GM13977 (cell line): ENCODE data around the gene CA5A.

Experiments
- DNase-seq: peaks from one replicate; pipeline ENCODE4 v3.0.0; 2012; ENCODE audit warnings: low spot score
- in situ Hi-C: fragments of 300-500 bp; cut with MboI; formaldehyde crosslinking; loops from one replicate; pipeline ENCODE4 v1.12.0; 2022; ENCODE audit warnings: low sequenced_read_pairs, low pct_unique_long_range_greater_than_20kb, mixed read lengths, inconsistent platforms; ENCODE audit not compliant: unreplicated experiment
- TF ChIP-seq, protein P1 (sequence below): IDR thresholded peaks from 2 replicates; pipeline ENCODE4 v1.5.1; 2012; ENCODE audit warnings: mild to moderate bottlenecking, control low read depth; ENCODE audit not compliant: insufficient read depth; ENCODE audit errors: extremely low read depth, missing control alignments

Gene CA5A

DNA sequence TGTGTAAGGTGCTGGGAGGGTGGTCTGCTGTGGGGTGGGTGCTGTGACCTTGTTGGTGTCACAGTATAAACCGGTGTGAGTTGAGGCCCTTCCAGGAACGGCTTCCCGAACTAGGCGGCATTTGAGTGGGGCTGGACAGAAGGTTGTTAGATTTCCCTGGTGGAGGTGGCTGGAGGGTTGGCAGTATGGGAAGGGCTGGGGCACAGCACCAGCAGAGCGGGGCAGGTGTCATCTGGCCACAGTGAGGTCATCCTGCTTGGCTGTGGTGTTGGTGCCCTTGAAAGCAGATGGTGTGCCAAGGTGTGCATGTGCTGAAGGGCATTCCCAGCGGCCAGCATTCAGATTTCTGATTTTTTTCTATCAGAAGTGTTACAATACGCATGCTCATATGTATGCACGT lies 43.0 kb upstream of the CA5A start:
- no peak for DNase-seq
- in situ Hi-C loops: no loop called here
- TF ChIP-seq, protein P1, sequence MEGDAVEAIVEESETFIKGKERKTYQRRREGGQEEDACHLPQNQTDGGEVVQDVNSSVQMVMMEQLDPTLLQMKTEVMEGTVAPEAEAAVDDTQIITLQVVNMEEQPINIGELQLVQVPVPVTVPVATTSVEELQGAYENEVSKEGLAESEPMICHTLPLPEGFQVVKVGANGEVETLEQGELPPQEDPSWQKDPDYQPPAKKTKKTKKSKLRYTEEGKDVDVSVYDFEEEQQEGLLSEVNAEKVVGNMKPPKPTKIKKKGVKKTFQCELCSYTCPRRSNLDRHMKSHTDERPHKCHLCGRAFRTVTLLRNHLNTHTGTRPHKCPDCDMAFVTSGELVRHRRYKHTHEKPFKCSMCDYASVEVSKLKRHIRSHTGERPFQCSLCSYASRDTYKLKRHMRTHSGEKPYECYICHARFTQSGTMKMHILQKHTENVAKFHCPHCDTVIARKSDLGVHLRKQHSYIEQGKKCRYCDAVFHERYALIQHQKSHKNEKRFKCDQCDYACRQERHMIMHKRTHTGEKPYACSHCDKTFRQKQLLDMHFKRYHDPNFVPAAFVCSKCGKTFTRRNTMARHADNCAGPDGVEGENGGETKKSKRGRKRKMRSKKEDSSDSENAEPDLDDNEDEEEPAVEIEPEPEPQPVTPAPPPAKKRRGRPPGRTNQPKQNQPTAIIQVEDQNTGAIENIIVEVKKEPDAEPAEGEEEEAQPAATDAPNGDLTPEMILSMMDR: no peak

DNA sequence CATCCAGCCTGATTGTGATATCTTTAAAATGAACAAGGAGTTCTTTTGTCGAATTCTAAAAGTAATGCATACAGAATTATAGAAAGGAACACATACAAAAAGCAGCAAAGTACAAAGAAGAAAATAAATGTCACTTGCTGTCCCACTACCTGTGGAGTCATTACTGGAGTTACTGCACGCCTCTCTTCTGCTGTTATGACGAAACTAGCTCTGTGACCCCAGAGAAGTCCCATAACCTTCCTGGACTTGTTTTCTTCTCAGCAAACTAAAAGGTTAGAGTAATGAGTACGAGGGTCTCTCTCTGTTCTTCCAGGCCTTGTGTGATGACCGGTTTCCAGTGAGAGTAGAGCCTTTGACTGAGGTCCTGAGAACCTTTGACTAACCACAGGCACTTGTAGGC lies 41.8 kb upstream of the CA5A start:
- DNase-seq: no peak
- TF ChIP-seq, protein P1: no peak
- in situ Hi-C loops: no loop called here

DNA sequence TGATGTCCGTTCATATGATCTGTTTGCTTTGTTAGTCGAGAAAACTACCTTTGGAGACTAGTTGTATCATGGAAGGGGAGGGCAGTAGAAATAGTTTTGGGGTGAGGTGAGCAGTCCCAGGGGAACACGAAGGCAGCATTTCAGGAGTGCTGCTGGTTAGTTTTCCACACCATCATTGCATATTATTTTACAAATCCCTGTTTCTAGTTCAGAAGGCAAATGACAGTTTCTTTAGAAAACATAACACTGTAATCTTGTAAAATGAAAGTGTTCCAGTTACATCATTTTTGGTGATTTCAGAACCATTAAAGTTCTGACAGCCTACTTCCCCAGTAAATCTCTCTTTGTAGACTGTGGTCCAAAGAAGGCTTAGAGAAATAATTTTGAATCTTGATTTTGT lies 40.3 kb upstream of the CA5A start:
- in situ Hi-C loops: no loop called here
- DNase-seq: no peak
- TF ChIP-seq, protein P1: no peak

DNA sequence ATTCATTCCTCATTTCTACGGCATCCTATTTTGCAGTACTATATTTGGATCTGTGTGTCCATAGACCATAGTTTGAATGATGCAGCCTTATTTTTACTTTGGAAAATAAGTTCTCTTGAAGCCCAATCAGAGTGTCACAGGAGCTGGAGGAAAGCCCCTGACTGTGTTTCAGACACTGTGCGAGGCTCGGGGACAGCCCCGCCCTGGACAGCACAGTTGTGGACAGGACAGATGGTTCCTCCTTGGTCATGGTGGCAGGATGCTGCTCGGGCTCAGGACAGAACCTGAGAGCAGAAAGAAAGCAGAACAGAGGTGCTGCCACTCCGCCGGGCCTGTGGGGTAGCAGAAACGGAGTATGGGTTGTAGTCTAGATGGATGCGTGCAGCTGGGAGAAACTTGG lies 37.8 kb upstream of the CA5A start:
- TF ChIP-seq, protein P1: no peak
- in situ Hi-C loops: loop anchor here (25.0 kb wide), 1 partner anchor 463 kb away; no protein-coding TSS in a partner anchor
- DNase-seq: no peak

DNA sequence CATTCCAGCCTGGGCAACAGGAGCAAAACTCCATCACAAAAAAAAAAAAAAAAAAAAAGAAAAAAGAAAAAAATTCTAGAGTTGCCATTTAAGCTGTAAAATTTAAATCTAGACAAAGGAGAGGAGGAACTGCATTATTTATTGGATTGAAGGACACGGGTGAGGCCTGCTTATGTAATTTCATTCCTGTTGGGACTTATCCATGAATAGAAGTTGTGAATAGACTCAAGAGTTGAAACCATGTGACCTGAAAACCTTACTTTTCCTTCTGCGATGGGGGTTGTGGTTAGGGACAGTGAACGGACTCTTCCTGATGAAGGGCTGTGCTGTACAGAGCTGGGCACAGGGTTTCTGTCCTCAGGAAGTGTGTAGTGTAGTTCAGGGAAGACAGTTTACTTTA lies 37.4 kb upstream of the CA5A start:
- DNase-seq: no peak
- TF ChIP-seq, protein P1: no peak
- in situ Hi-C loops: loop anchor here (25.0 kb wide), 1 partner anchor 464 kb away; no protein-coding TSS in a partner anchor

DNA sequence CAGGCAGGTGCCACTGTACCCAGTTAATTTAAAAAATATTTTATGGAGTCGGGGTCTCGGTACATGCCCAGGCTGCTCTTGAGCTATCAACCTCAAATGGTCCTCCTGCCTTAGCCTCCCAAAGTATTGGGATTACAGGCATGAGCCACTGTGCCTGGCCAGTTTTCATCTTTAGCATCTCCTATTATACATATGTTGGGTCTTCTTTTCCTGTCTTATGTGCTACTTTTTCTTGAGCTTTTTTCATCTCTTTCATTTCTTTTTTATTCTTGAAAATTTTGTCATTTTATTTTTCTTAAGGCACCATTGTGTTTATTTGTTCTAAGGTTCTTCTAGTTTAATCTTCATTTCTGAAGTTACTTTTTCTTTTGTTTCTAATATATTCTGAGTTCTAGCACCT lies 35.6 kb upstream of the CA5A start:
- in situ Hi-C loops: loop anchor here (25.0 kb wide), 1 partner anchor 465 kb away; no protein-coding TSS in a partner anchor
- no peak for DNase-seq
- TF ChIP-seq, protein P1: no peak

DNA sequence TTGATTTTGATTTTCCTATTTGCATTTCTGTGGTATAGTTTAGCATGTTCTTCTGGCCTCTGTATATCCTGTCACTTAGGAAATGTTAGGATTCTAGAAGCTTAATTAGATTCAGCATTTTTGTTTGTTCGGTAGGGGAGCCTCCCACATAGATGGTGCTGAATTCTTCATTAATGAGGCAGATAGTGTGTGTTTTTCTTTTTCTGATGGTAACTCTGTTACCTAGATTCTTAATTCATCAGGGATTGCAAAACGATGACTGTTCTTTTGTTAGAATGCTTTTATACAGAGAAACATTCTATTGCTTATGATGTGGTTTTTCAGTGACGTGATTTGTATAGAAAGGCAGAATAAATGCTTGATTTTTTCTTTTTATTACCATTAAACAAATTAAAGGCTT lies 33.9 kb upstream of the CA5A start:
- DNase-seq: no peak
- in situ Hi-C loops: loop anchor here (25.0 kb wide), 1 partner anchor 467 kb away; no protein-coding TSS in a partner anchor
- TF ChIP-seq, protein P1: no peak
